PC-9 (cell line): ENCODE results near the gene ARMC9. TPM values are rescaled to one million over a fixed set of nuclear protein-coding genes. Genes with fewer than 3 reads are reported as not detected.

Experiments used
- BruUV-seq: library from RNA; stranded (reverse); fragments of 400-500 nt; replicated peaks from 2 replicates; lab custom pipeline; 2021; lab: Mats Ljungman, UMichigan
- CTCF ChIA-PET: fragments of 300-600 bp; sonication (Branson Sonifier 250); formaldehyde crosslinking; loops from one replicate; lab custom pipeline; 2022; ENCODE audit warnings: antibody characterized with exemption; lab: Charles Lee
- POLR2A ChIA-PET: fragments of 300-600 bp; sonication (Branson Sonifier 250); formaldehyde crosslinking; loops from one replicate; lab custom pipeline; 2022; ENCODE audit warnings: antibody characterized with exemption; ENCODE audit not compliant: unreplicated experiment; lab: Charles Lee
- DNase-seq, 2 experiments: peaks; one replicate each; pipeline versions ENCODE4 v3.0.0 to v3.0.0-alpha.2; 2015 to 2022; ENCODE audit warnings: mixed read lengths in 1 of 2
- H2AFZ ChIP-seq: fragments of 200-600 bp; sonication (generic); 2 replicates; pipeline ENCODE4 v1.8.1; 2017; ENCODE audit warnings: antibody characterized with exemption
- H3F3A ChIP-seq: fragments of 200-600 bp; sonication (generic); 2 replicates; pipeline ENCODE4 v1.8.1; 2017; ENCODE audit warnings: antibody characterized with exemption, mild to moderate bottlenecking, low read depth; ENCODE audit not compliant: insufficient read depth
- H3K27ac ChIP-seq: fragments of 200-600 bp; sonication (generic); 2 replicates; pipeline ENCODE4 v1.6.1; 2016; ENCODE audit warnings: mixed run types
- H3K27me3 ChIP-seq: fragments of 200-600 bp; sonication (generic); 2 replicates; pipeline ENCODE4 v1.6.1; 2016; ENCODE audit warnings: low read depth, mixed run types; ENCODE audit not compliant: insufficient read depth
- H3K36me3 ChIP-seq: fragments of 200-600 bp; sonication (generic); 2 replicates; pipeline ENCODE4 v1.6.1; 2016; ENCODE audit warnings: low read depth, mixed run types
- H3K4me1 ChIP-seq: fragments of 200-600 bp; sonication (generic); replicated peaks from 2 replicates; pipeline ENCODE4 v1.6.1; 2016; ENCODE audit warnings: mixed run types; ENCODE audit not compliant: insufficient read depth
- H3K4me2 ChIP-seq: fragments of 200-600 bp; sonication (generic); 2 replicates; pipeline ENCODE4 v1.6.1; 2017; ENCODE audit warnings: mixed run types
- H3K4me3 ChIP-seq: fragments of 200-600 bp; sonication (generic); 2 replicates; pipeline ENCODE4 v1.6.1; 2016; ENCODE audit warnings: mixed run types
- H3K79me2 ChIP-seq: fragments of 200-600 bp; sonication (generic); 2 replicates; pipeline ENCODE4 v1.6.1; 2017; ENCODE audit warnings: low read depth, mixed run types
- H3K9me2 ChIP-seq: fragments of 200-600 bp; sonication (generic); 2 replicates; pipeline ENCODE4 v1.8.1; 2017; ENCODE audit warnings: mild to moderate bottlenecking; ENCODE audit not compliant: insufficient read depth
- H3K9me3 ChIP-seq: fragments of 200-600 bp; sonication (generic); 2 replicates; pipeline ENCODE4 v1.8.1; 2016; ENCODE audit warnings: low read depth; ENCODE audit not compliant: insufficient read depth
- H4K20me1 ChIP-seq: fragments of 200-600 bp; sonication (generic); 2 replicates; pipeline ENCODE4 v1.8.1; 2017; ENCODE audit not compliant: insufficient read depth
- CTCF ChIP-seq: fragments of 200-600 bp; sonication (generic); conservative IDR thresholded peaks from 2 replicates; pipeline ENCODE4 v1.6.1; 2017; ENCODE audit warnings: mixed run types, antibody characterized with exemption, mild to moderate bottlenecking, moderate library complexity
- EZH2 ChIP-seq: fragments of 200-600 bp; sonication (generic); IDR thresholded peaks from 2 replicates; pipeline ENCODE4 v1.8.0; 2017; ENCODE audit warnings: antibody characterized with exemption, low read depth
- intact Hi-C: fragments of 100-400 bp; cut with micrococcal nuclease; formaldehyde crosslinking; loops from one replicate; pipeline ENCODE4 v1.10.0; 2022; ENCODE audit not compliant: unreplicated experiment
- total RNA-seq: library from RNA; stranded (reverse); gene quantifications from 2 replicates; pipeline ENCODE4 v1.2.3, GENCODE V29; 2021

ARMC9 gene
- total RNA-seq, 1 experiment from 2014 or later = 23.4 TPM

GRCh38 chr2:231245249-231246094, 47.0 kb downstream of the ARMC9 start:
- Histone ChIP-seq H3K27ac (no peak overlapping the region), H3K4me1 (peaks cover 21% of the 10 kb centered on the region), H4K20me1 (no peaks in the 10 kb centered on the region), H2AFZ (no peak overlapping the region), H3K36me3 (no peaks in the 10 kb centered on the region), H3K9me3 (no peaks in the 10 kb centered on the region), H3K4me2 (0 out of 2 replicates have a peak overlapping the region, but pooled peaks have one; percentile 1), H3K27me3 (no peaks in the 10 kb centered on the region), H3F3A (peaks cover 13% of the 10 kb centered on the region; the same call in 1 of the 2 replicates), H3K9me2 (no peaks in the 10 kb centered on the region), H3K79me2 (no peaks in the 10 kb centered on the region), H3K4me3 (no peak overlapping the region)
- intact Hi-C loops = no loop called here
- DNase-seq = peak; percentile 25 to 38
- ChIA-PET POLR2A (interaction anchor here (0.7 kb wide), 1 partner anchor 651 kb away, joined by 7 read pairs; no protein-coding TSS in a partner anchor), CTCF (interaction anchor here (1.0 kb wide), 1 partner anchor 206 kb away, joined by 5 read pairs; no protein-coding TSS in a partner anchor)
- no TSS peak for BruUV-seq
- TF ChIP-seq EZH2 (no peak), CTCF (peak; percentile 41; the same call in 1 of the 2 replicates)

- ChIA-PET CTCF (no interaction called here), POLR2A (no interaction called here)
- TF ChIP-seq CTCF (no peak), EZH2 (no peak)
- intact Hi-C loops = no loop called here
- H3K9me2 ChIP-seq = no peaks in the 10 kb centered on the region
- H2AFZ ChIP-seq = no peak overlapping the region
- H3K4me2 ChIP-seq = no peak overlapping the region
- no TSS peak for BruUV-seq
- no peak for DNase-seq
- H4K20me1 ChIP-seq = no peaks in the 10 kb centered on the region
- no peaks in the 10 kb centered on the region for H3K79me2 ChIP-seq
- no peak overlapping the region for H3K27ac ChIP-seq
- peaks cover 21% of the 10 kb centered on the region for H3K4me1 ChIP-seq
- H3K9me3 ChIP-seq = no peaks in the 10 kb centered on the region
- H3K36me3 ChIP-seq = no peaks in the 10 kb centered on the region
- H3K4me3 ChIP-seq = no peak overlapping the region
- H3K27me3 ChIP-seq = no peaks in the 10 kb centered on the region
- H3F3A ChIP-seq = peaks cover 13% of the 10 kb centered on the region; the same call in 1 of the 2 replicates
Measured at GRCh38 chr2:231246171-231246842, 47.9 kb downstream of the ARMC9 start.

- CTCF ChIA-PET = interaction anchor here (0.6 kb wide), 1 partner anchor 162 kb away, joined by 3 read pairs; no protein-coding TSS in a partner anchor
- no peaks in the 10 kb centered on the region for H3K36me3 ChIP-seq
- H4K20me1 ChIP-seq = no peaks in the 10 kb centered on the region
- no peak overlapping the region for H3K4me2 ChIP-seq
- intact Hi-C loops = no loop called here
- H3K4me1 ChIP-seq = peaks cover 13% of the 10 kb centered on the region
- H3F3A ChIP-seq = 0 out of 2 replicates have a peak, but pooled peaks cover 6% of the 10 kb centered on the region
- no peak for TF ChIP-seq CTCF
- no peak for TF ChIP-seq EZH2
- BruUV-seq = no TSS peak
- no peaks in the 10 kb centered on the region for H3K9me3 ChIP-seq
- peak in 1 of 2 experiments; percentile 38 for DNase-seq
- H3K27me3 ChIP-seq = no peaks in the 10 kb centered on the region
- no peaks in the 10 kb centered on the region for H3K79me2 ChIP-seq
- POLR2A ChIA-PET = no interaction called here
- H3K27ac ChIP-seq = no peak overlapping the region
- H3K9me2 ChIP-seq = no peaks in the 10 kb centered on the region
- H2AFZ ChIP-seq = no peak overlapping the region
- no peak overlapping the region for H3K4me3 ChIP-seq
Measured at GRCh38 chr2:231250146-231250545, 51.7 kb downstream of the ARMC9 start.
